COLO668 (cell line): ENCODE measurements around the gene CASZ1.
A peak's percentile ranks its signal among the peaks of the same experiment; 100 is the strongest.

Source experiments
- DNase-seq: peaks from one replicate; lab custom pipeline; 2025; ENCODE audit not compliant: unreplicated experiment; lab: John Stamatoyannopoulos, UW

CASZ1 gene

GRCh38 chr1:10756842-10757241 lies 39.6 kb downstream of the CASZ1 start:
- no peak for DNase-seq

GRCh38 chr1:10755970-10756521 lies 40.4 kb downstream of the CASZ1 start:
- DNase-seq, result peak; percentile 93

- DNase-seq, result no peak
These were observed 41.7 kb downstream of the CASZ1 start for GRCh38 chr1:10754568-10755329.

GRCh38 chr1:10753299-10753698 lies 43.1 kb downstream of the CASZ1 start:
- DNase-seq, result peak; percentile 46

- DNase-seq, result no peak
These were observed 44.8 kb downstream of the CASZ1 start for GRCh38 chr1:10751561-10752085.

- no peak for DNase-seq
These were observed 45.3 kb downstream of the CASZ1 start for GRCh38 chr1:10751160-10751559.

- no peak for DNase-seq
These were observed 50.5 kb downstream of the CASZ1 start for GRCh38 chr1:10745886-10746455.

- DNase-seq, result no peak
These were observed 51.1 kb downstream of the CASZ1 start for GRCh38 chr1:10745383-10745782.

GRCh38 chr1:10744654-10745238 lies 51.7 kb downstream of the CASZ1 start:
- no peak for DNase-seq

GRCh38 chr1:10744029-10744428 lies 52.4 kb downstream of the CASZ1 start:
- DNase-seq, result no peak

GRCh38 chr1:10741696-10742095 lies 54.8 kb downstream of the CASZ1 start:
- DNase-seq, result no peak

GRCh38 chr1:10740123-10740522 lies 56.3 kb downstream of the CASZ1 start:
- no peak for DNase-seq

- DNase-seq, result no peak
These were observed 56.9 kb downstream of the CASZ1 start for GRCh38 chr1:10739589-10739988.

GRCh38 chr1:10738061-10739058 lies 58.1 kb downstream of the CASZ1 start:
- peak; percentile 94 for DNase-seq

- DNase-seq, result peak; percentile 71
These were observed 58.8 kb downstream of the CASZ1 start for GRCh38 chr1:10737651-10738050.

GRCh38 chr1:10736634-10737586 lies 59.5 kb downstream of the CASZ1 start:
- peak; percentile 95 for DNase-seq

GRCh38 chr1:10735563-10736305 lies 60.7 kb downstream of the CASZ1 start:
- peak; percentile 56 for DNase-seq

GRCh38 chr1:10734962-10735544 lies 61.4 kb downstream of the CASZ1 start:
- peak; percentile 84 for DNase-seq
